DOHH2 (cell line): Measurements from ENCODE around the gene HBP1.

Experiments
- EZH2phosphoT487 ChIP-seq: fragments of 200-600 bp; sonication (generic); IDR thresholded peaks from 2 replicates; pipeline ENCODE4 v1.6.1; 2017; ENCODE audit warnings: borderline replicate concordance, mild to moderate bottlenecking, antibody characterized with exemption, low read length, moderate library complexity, mixed read lengths
- TF ChIP-seq, protein P1 (sequence below): fragments of 200-600 bp; sonication (generic); IDR thresholded peaks from one replicate; pipeline ENCODE4 v1.5.1; 2014; ENCODE audit warnings: antibody characterized with exemption, mild to moderate bottlenecking, low read depth, low read length; ENCODE audit not compliant: poor library complexity, severe bottlenecking

DNA sequence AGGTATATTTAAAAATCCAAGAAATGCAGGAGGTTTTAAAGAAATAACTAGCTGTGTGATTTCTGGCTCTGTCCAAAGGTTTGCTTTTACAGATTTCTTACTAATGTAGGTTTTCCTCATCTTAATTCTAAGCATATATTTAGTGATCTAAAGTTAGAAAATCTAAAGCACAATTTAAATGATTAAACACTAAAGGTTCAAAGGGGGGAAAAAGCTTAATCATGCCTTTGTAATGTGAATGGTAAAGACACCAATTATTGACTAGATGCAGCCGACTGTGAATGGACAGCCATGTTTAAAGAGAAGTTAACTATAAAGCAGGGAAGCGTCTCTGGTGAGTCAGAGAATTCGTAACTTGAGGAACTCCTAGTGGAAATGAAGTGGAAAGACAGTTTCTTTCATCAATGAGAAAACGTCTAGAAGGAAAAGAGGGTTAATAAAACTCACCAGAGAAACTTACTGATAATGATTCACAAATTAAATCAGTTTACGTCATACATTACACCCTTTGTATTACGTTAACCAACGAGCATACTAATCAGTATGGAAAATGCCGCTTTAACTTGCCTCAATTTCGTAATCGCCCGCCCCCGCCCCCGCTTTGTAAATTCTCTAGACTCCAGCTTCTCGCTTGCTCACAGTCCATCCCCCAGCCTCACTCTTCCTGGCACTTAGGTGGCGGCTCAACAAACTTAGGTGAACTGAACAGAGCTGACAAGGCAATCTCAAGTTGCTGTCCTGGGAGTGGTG lies 1.1 kb upstream of the HBP1 start:
- TF ChIP-seq, protein P1, sequence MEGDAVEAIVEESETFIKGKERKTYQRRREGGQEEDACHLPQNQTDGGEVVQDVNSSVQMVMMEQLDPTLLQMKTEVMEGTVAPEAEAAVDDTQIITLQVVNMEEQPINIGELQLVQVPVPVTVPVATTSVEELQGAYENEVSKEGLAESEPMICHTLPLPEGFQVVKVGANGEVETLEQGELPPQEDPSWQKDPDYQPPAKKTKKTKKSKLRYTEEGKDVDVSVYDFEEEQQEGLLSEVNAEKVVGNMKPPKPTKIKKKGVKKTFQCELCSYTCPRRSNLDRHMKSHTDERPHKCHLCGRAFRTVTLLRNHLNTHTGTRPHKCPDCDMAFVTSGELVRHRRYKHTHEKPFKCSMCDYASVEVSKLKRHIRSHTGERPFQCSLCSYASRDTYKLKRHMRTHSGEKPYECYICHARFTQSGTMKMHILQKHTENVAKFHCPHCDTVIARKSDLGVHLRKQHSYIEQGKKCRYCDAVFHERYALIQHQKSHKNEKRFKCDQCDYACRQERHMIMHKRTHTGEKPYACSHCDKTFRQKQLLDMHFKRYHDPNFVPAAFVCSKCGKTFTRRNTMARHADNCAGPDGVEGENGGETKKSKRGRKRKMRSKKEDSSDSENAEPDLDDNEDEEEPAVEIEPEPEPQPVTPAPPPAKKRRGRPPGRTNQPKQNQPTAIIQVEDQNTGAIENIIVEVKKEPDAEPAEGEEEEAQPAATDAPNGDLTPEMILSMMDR, result peak; percentile 46
- no peak for TF ChIP-seq EZH2phosphoT487
